C4-2B (cell line): ENCODE data around the gene ETFB.

Experiments
- CTCF ChIP-seq: fragments of 450-650 bp; conservative IDR thresholded peaks from 2 replicates; pipeline ENCODE4 v1.5.1; 2017; ENCODE audit warnings: mild to moderate bottlenecking
- ZFX ChIP-seq: fragments of 450-650 bp; IDR thresholded peaks from 2 replicates; pipeline ENCODE4 v1.6.1; 2017

GRCh38 chr19:51356159-51356801, 9.9 kb downstream of the ETFB start:
- TF ChIP-seq CTCF: no peak
- TF ChIP-seq ZFX: no peak
